DOHH2 (cell line): Measurements from ENCODE around the gene EXOC6B.
A peak's percentile ranks its signal among the peaks of the same experiment; 100 is the strongest.

Experiments
- CTCF ChIP-seq: fragments of 200-600 bp; sonication (generic); IDR thresholded peaks from one replicate; pipeline ENCODE4 v1.5.1; 2014; ENCODE audit warnings: antibody characterized with exemption, mild to moderate bottlenecking, low read depth, low read length; ENCODE audit not compliant: poor library complexity, severe bottlenecking
- EZH2phosphoT487 ChIP-seq: fragments of 200-600 bp; sonication (generic); IDR thresholded peaks from 2 replicates; pipeline ENCODE4 v1.6.1; 2017; ENCODE audit warnings: borderline replicate concordance, mild to moderate bottlenecking, antibody characterized with exemption, low read length, moderate library complexity, mixed read lengths

- TF ChIP-seq CTCF (peak; percentile 63), EZH2phosphoT487 (no peak)
These were observed 34.0 kb upstream of the EXOC6B start for GRCh38 chr2:72859831-72860262.
